ENCODE results near the gene CRTC1. TPM values are rescaled to one million over a fixed set of nuclear protein-coding genes. Genes with fewer than 3 reads are reported as not detected.

Gene CRTC1
- total RNA-seq, 4 donors from 2014 or later, result 2.8 to 8.8 (median 3.7) TPM

DNA sequence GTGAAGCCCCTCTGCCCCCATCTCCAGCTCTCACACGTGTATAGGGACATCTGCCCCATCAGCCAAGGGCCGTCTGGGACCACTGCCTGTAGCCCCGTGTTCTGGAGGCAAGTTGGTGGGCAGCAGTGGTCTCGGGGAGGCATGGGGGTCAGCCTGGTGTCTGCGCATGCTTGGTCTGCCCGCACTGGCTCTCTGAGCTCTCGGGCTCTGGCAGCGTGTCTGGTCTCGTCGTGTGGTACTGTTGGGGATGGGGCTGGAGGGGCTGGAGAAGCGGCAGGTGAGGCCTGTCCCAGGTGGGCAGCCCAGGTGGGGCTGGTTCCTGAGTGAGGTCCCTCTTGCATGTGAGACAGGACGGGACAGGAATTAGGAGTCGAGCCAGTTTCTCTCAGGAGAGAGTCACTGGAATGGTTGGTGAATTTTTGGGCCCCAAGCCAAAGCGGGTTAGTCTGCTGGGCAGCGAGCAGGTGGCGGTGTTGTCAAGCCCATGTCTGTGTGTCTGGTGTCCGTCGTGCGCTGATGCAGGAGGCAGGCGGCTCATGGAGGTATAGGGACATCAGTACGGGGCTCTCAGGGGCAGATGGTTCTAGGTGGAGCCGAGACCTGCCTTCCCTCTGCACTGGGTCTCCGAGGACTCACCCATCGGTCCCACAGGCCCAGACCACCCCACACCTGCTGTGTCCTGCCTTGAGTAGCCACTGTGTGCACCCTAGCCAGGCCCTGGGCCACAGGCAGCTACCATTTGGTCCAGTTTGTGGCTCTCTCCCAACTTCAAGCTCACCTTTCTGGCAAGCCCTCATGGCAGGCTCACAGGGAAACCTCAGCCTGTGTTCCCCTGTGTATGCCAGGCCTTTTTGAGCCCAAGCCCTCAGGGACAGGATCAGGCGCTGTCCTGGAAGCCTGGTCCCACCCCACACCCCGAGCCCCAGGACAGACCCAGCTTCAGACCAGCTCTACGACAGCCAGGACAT, 89.4 kb downstream of the CRTC1 start:
- H3K27me3 ChIP-seq, result no peaks in the 10 kb centered on the region
- H3K9me3 ChIP-seq, result no peaks in the 10 kb centered on the region
- in situ Hi-C loops (cut with MboI; ENCODE audit: low sequenced_read_pairs in 4 of 4) (no loop called here), intact Hi-C loops (cut with DNase I; ENCODE audit: low total_unique reads) (no loop called here)
- H3K4me3 ChIP-seq, result no peak overlapping the region
- no peaks in the 10 kb centered on the region for H3K36me3 ChIP-seq
- DNase-seq (no peak), ATAC-seq (no peak)
- peaks cover 7 to 9% of the 10 kb centered on the region in 2 donors for H3K4me1 ChIP-seq
- H3K27ac ChIP-seq, result no peak overlapping the region
- TF ChIP-seq, protein P1, sequence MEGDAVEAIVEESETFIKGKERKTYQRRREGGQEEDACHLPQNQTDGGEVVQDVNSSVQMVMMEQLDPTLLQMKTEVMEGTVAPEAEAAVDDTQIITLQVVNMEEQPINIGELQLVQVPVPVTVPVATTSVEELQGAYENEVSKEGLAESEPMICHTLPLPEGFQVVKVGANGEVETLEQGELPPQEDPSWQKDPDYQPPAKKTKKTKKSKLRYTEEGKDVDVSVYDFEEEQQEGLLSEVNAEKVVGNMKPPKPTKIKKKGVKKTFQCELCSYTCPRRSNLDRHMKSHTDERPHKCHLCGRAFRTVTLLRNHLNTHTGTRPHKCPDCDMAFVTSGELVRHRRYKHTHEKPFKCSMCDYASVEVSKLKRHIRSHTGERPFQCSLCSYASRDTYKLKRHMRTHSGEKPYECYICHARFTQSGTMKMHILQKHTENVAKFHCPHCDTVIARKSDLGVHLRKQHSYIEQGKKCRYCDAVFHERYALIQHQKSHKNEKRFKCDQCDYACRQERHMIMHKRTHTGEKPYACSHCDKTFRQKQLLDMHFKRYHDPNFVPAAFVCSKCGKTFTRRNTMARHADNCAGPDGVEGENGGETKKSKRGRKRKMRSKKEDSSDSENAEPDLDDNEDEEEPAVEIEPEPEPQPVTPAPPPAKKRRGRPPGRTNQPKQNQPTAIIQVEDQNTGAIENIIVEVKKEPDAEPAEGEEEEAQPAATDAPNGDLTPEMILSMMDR (IDR thresholded peaks at IDR 0.05 in 4 of 5, conservative IDR thresholded peaks at IDR 0.05 in 1 of 5), result no peak
- no peak for TF ChIP-seq POLR2A (IDR thresholded peaks at IDR 0.05)

DNA sequence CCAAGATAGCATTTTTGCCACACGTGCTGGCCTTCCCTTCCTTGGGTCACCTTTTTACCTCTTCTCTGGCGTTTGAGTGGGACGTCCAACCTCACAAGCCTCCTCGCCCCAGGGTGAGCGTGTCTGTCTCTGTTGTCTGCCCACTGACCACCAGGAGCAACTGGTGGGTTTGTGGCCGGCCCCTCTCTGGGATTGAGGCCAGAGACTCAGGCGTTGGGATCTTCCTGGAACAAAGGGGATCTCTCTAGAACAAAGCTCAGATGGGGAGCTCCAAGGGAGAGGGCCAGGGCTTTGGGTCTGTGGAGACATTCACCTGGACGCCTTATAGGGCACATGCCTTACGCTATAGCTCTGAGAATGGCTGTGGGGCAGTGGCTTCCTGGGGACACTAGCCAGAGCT, 90.2 kb downstream of the CRTC1 start:
- in situ Hi-C loops (cut with MboI; ENCODE audit: low sequenced_read_pairs in 4 of 4), result no loop called here
- DNase-seq, result no peak
- no peak overlapping the region for H3K27ac ChIP-seq

DNA sequence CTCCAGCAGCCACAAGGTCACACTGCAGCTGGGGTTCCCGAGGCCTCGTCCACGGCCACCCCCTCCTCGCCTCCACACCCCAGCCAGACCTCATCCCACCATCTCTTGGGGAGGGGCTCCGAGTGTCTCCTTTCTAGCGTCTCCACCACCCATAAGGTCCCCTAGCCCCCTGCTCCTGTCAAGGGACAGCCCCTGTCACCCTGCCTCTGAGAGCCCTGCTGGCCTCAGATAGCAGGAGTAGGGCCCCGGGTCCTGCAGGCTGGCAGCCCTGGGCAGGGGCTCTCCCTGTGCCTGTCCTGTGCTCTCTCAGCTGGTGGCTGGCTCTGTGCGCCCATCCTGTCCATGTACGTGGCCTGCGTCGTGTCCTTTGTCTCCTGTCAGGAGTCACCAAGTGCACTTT, 90.6 kb downstream of the CRTC1 start:
- ATAC-seq (no peak), DNase-seq (no peak)
- no peaks in the 10 kb centered on the region for H3K36me3 ChIP-seq

More for the DNA sequence above, 90.2 kb downstream of the CRTC1 start:
- no peaks in the 10 kb centered on the region for H3K36me3 ChIP-seq
- H3K4me3 ChIP-seq, result no peak overlapping the region
- intact Hi-C loops (cut with DNase I; ENCODE audit: low total_unique reads), result no loop called here
- ATAC-seq, result no peak
- TF ChIP-seq, protein P1 (IDR thresholded peaks at IDR 0.05 in 4 of 5, conservative IDR thresholded peaks at IDR 0.05 in 1 of 5), result no peak
- no peak for TF ChIP-seq POLR2A (IDR thresholded peaks at IDR 0.05)
- H3K27me3 ChIP-seq, result no peaks in the 10 kb centered on the region
- peaks cover 7 to 9% of the 10 kb centered on the region in 2 donors for H3K4me1 ChIP-seq
- no peaks in the 10 kb centered on the region for H3K9me3 ChIP-seq

DNA sequence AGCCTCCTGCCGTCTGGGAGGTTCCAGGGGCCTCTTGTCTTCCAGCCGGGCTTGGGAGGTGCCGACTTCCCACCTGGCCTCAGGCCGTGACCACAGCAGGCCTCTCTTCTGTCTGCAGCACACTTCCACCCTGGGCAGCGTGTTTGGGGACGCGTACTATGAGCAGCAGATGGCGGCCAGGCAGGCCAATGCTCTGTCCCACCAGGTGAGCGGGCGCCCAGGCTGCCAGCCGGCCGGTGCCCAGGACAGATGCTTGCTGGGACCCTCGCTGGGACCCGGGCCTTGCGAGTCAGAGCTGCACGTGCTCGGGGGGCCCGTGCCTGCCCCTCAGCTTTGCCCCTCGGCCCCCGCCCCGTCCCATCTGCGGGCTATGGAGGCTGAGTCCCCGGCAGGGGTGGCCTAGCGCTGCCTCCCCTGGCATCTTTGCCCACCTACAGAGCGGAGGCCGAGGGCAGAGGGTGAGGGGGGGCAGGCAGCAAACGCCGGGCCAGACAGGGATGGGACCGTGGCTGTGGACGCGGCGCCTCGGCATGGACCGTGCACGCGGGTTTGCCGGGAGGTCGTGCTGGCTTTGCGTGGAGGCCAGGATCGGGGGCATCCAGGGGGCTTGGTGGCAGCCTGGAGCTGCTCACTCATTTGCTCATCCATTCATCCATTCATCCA, 91.4 kb downstream of the CRTC1 start:
- Histone ChIP-seq H3K27ac (no peak overlapping the region), H3K4me3 (no peak overlapping the region), H3K36me3 (no peaks in the 10 kb centered on the region), H3K9me3 (no peaks in the 10 kb centered on the region), H3K27me3 (no peaks in the 10 kb centered on the region), H3K4me1 (no peaks in the 10 kb centered on the region)
- DNase-seq (no peak), ATAC-seq (no peak)
- TF ChIP-seq, protein P1 (IDR thresholded peaks at IDR 0.05 in 4 of 5, conservative IDR thresholded peaks at IDR 0.05 in 1 of 5), result no peak
- TF ChIP-seq POLR2A (IDR thresholded peaks at IDR 0.05), result no peak
- intact Hi-C loops (cut with DNase I; ENCODE audit: low total_unique reads), result no loop called here
- in situ Hi-C loops (cut with MboI; ENCODE audit: low sequenced_read_pairs in 4 of 4), result no loop called here

More for the DNA sequence above, 90.6 kb downstream of the CRTC1 start:
- no peaks in the 10 kb centered on the region for H3K9me3 ChIP-seq
- H3K4me1 ChIP-seq, result peaks cover 4 to 7% of the 10 kb centered on the region in 2 donors
- TF ChIP-seq POLR2A (IDR thresholded peaks at IDR 0.05), result no peak
- TF ChIP-seq, protein P1 (IDR thresholded peaks at IDR 0.05 in 4 of 5, conservative IDR thresholded peaks at IDR 0.05 in 1 of 5), result no peak
- no peak overlapping the region for H3K4me3 ChIP-seq
- intact Hi-C loops (cut with DNase I; ENCODE audit: low total_unique reads) (no loop called here), in situ Hi-C loops (cut with MboI; ENCODE audit: low sequenced_read_pairs in 4 of 4) (no loop called here)
- no peak overlapping the region for H3K27ac ChIP-seq
- no peaks in the 10 kb centered on the region for H3K27me3 ChIP-seq
